Lower lobe of right lung (tissue), 2 donors: ENCODE results near the gene MALRD1. TPM values are rescaled to one million over a fixed set of nuclear protein-coding genes. Genes with fewer than 3 reads are reported as not detected.
"Not testable (repeated sequence)": the region's sequence is repeated elsewhere in the genome, so short reads cannot be mapped to it uniquely, and the experiment has no call there.

Experiments used
- ATAC-seq, 2 donors: fragments of 200-7000 bp; cut with Tn5 transposase; one replicate each; pipeline ENCODE4 v1.9.1; 2020 to 2022; ENCODE audit warnings: mild to moderate bottlenecking in 2 of 2, moderate library complexity in 2 of 2
- DNase-seq: peaks from one replicate; pipeline ENCODE4 v3.0.0-alpha.2; 2020
- H3K27ac ChIP-seq: fragments of 200-600 bp; one replicate; pipeline ENCODE4 v1.8.0; 2022
- H3K27me3 ChIP-seq: fragments of 200-600 bp; one replicate; pipeline ENCODE4 v1.8.0; 2022; ENCODE audit warnings: low read depth
- H3K36me3 ChIP-seq: fragments of 200-600 bp; one replicate; pipeline ENCODE4 v1.8.0; 2022; ENCODE audit warnings: mild to moderate bottlenecking
- H3K4me1 ChIP-seq: fragments of 200-600 bp; one replicate; pipeline ENCODE4 v1.8.0; 2022
- H3K4me3 ChIP-seq: fragments of 200-600 bp; one replicate; pipeline ENCODE4 v1.8.0; 2022; ENCODE audit warnings: mild to moderate bottlenecking
- H3K9me3 ChIP-seq: fragments of 200-600 bp; one replicate; pipeline ENCODE4 v1.8.0; 2022
- CTCF ChIP-seq: fragments of 200-600 bp; IDR thresholded peaks from one replicate; pipeline ENCODE4 v1.8.0; 2022; ENCODE audit warnings: antibody characterized with exemption, mild to moderate bottlenecking
- intact Hi-C: fragments of 100-400 bp; cut with DNase I; formaldehyde crosslinking; loops from one replicate; pipeline ENCODE4 v1.11.0; 2022
- total RNA-seq: library from RNA; stranded (reverse); fragmentation: NEBNext Ultra II Directional; extraction: Animal tissue kit (Norgen Biotek cat#: 25700); gene quantifications from one replicate; pipeline ENCODE4 v1.2.1, GENCODE V29; 2021
- donor health status: DM: no; HTN: yes; CAD: no; lungs with severe emphysema.

MALRD1 gene
- total RNA-seq, 1 donor from 2014 or later, result 6.0 TPM

GRCh38 chr10:19750972-19751371 lies 702.4 kb downstream of the MALRD1 start:
- intact Hi-C loops, result no loop called here
- H3K9me3 ChIP-seq, result no peaks in the 10 kb centered on the region
- DNase-seq (no peak), ATAC-seq (no peak)
- H3K4me1 ChIP-seq, result no peaks in the 10 kb centered on the region
- no peaks in the 10 kb centered on the region for H3K36me3 ChIP-seq
- H3K27me3 ChIP-seq, result no peaks in the 10 kb centered on the region
- no peak for TF ChIP-seq CTCF
- H3K4me3 ChIP-seq, result no peak overlapping the region
- H3K27ac ChIP-seq, result no peak overlapping the region

GRCh38 chr10:19756919-19757318 lies 708.3 kb downstream of the MALRD1 start:
- no peaks in the 10 kb centered on the region for H3K9me3 ChIP-seq
- no peaks in the 10 kb centered on the region for H3K36me3 ChIP-seq
- TF ChIP-seq CTCF, result no peak
- ATAC-seq (no peak), DNase-seq (no peak)
- no peaks in the 10 kb centered on the region for H3K4me1 ChIP-seq
- no peak overlapping the region for H3K4me3 ChIP-seq
- intact Hi-C loops, result no loop called here
- H3K27ac ChIP-seq, result no peak overlapping the region
- H3K27me3 ChIP-seq, result no peaks in the 10 kb centered on the region

- H3K4me3 ChIP-seq, result no peak overlapping the region
- DNase-seq, result no peak
- no peaks in the 10 kb centered on the region for H3K9me3 ChIP-seq
- no peak for ATAC-seq
- H3K4me1 ChIP-seq, result no peaks in the 10 kb centered on the region
- H3K27me3 ChIP-seq, result no peaks in the 10 kb centered on the region
- TF ChIP-seq CTCF, result no peak
- H3K27ac ChIP-seq, result no peak overlapping the region
- no peaks in the 10 kb centered on the region for H3K36me3 ChIP-seq
- intact Hi-C loops, result no loop called here
These were observed 713.4 kb downstream of the MALRD1 start for GRCh38 chr10:19762026-19762425.

GRCh38 chr10:19764111-19764510 lies 715.5 kb downstream of the MALRD1 start:
- ATAC-seq, result no peak
- no peak overlapping the region for H3K27ac ChIP-seq
- intact Hi-C loops, result no loop called here
- no peak for TF ChIP-seq CTCF
- DNase-seq, result no peak
- no peaks in the 10 kb centered on the region for H3K36me3 ChIP-seq
- no peaks in the 10 kb centered on the region for H3K4me1 ChIP-seq
- H3K9me3 ChIP-seq, result no peaks in the 10 kb centered on the region
- no peaks in the 10 kb centered on the region for H3K27me3 ChIP-seq
- H3K4me3 ChIP-seq, result no peak overlapping the region

- ATAC-seq (no peak), DNase-seq (no peak)
- no peak overlapping the region for H3K4me3 ChIP-seq
- no peaks in the 10 kb centered on the region for H3K9me3 ChIP-seq
- intact Hi-C loops, result no loop called here
- no peaks in the 10 kb centered on the region for H3K36me3 ChIP-seq
- no peak overlapping the region for H3K27ac ChIP-seq
- H3K27me3 ChIP-seq, result no peaks in the 10 kb centered on the region
- no peak for TF ChIP-seq CTCF
- peaks cover 3% of the 10 kb centered on the region for H3K4me1 ChIP-seq
These were observed 719.3 kb downstream of the MALRD1 start for GRCh38 chr10:19767876-19768275.

GRCh38 chr10:19769826-19770225 lies 721.2 kb downstream of the MALRD1 start:
- H3K4me3 ChIP-seq, DNase-seq, H3K9me3 ChIP-seq, H3K27me3 ChIP-seq, intact Hi-C loops, ATAC-seq, H3K36me3 ChIP-seq, H3K27ac ChIP-seq, H3K4me1 ChIP-seq: not testable (repeated sequence)
